Stimulated activated CD4-positive, alpha-beta T cell treated with anti-CD3 and anti-CD28 coated beads, Interleukin-4, amount 100 ng/mL, for 4 hours (primary cell): Measurements from ENCODE around the gene TECR.
"Not testable (repeated sequence)": the region's sequence is repeated elsewhere in the genome, so short reads cannot be mapped to it uniquely, and the experiment has no call there.

Experiments used
- DNase-seq, 2 experiments: peaks; one replicate each; pipeline ENCODE4 v3.0.0-alpha.2; 2020

Gene TECR

DNA sequence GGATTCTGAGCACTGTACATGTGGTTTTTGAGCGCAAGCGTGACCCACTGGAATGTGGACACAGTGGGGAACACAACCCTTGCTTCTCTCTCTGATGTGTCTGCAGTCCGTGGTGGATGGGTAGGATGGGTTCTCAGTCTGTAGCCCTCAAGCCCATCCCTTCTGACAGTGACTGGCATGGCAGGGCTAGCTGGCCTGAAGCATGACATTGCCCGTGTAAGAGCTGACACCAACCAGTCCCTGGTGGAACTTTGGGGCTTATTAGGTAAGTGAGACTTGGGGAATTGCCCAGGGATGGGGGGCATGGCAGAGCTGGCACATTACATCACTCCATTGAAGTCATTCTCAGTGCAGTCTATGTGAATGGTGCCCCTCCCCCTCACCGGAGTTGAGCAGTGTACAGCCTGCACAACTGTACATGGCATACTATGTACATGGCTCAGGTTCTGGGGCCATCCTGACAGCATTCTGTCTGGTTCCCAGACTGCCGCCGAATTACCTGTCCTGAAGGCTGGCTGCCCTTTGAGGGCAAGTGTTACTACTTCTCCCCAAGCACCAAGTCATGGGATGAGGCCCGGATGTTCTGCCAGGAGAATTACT is 70.3 kb downstream of the TECR start:
- DNase-seq, result no peak

DNA sequence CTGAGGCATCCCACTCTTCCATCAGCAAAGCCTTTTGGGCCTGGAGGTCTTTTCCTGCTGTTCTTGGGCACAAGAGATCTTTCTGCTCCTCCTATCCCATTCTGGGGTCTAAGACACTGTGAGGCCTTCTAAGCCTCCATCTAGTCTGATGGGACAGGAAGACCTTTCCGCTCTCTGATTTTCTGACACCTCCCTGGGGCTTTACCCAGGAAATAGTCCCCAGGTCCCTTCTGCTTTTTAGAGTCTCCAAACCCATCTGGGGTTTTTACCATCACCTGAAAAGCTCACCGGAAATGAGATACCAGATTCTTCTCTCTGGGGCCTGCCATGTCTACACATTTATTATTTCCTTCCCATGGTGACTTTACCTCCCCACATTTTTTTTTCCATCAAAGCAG is 74.6 kb downstream of the TECR start:
- no peak for DNase-seq

DNA sequence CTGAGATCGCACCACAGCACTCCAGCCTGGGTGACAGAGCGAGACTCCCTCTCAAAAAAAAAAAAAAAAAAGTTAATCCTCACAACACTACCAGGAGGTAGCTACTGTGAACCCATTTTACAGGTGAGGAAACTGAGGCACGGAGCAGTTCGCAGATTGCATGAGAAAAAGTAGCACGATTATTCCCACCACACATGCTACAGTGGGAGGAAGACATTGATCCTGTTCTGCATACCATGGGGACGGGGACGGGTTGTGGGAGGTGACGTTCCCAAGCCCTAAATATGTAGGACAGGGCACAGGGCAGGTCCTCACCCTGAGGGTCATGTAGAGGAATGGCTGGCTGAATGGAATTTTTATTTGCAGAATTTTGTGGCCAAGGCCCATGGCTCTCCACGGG is 77.2 kb downstream of the TECR start:
- no peak for DNase-seq

DNA sequence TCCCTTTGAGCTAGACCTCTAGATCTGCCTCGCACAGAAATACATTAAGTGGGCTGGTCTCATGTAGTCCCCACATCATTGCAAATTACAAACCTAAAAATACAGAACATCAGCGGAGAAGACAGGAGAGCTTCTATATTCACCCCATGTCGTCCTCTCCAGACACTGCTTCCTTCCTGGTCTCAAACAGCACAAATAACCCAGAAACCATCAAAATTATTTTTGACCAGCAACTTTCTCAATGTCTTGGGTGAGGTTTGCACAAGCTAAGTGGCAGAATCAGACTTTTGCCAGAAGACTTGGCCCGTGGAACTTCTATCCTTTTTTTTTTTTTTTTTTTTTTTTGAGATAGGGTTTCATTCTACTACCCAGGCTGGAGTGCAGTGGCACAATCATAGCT is 81.7 kb downstream of the TECR start:
- DNase-seq, result no peak

DNA sequence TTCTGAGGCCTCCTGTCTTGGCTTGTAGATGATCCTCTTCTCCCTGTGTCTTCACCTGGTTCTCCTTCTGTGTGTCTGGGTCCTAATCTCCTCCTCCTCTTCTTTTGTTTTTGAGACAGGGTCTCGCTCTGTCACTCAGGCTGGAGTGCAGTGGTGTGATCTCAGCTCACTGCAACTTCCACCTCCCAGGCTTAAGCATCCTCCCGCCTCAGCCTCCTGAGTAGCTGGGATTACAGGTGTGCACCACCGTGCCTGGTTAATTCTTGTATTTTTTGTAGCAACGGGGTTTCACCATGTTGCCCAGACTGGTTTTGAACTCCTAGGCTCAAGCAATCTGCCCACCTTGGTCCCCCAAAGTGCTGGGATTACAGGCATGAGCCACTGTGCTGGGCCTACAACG is 82.8 kb downstream of the TECR start:
- DNase-seq, result not testable (repeated sequence)

DNA sequence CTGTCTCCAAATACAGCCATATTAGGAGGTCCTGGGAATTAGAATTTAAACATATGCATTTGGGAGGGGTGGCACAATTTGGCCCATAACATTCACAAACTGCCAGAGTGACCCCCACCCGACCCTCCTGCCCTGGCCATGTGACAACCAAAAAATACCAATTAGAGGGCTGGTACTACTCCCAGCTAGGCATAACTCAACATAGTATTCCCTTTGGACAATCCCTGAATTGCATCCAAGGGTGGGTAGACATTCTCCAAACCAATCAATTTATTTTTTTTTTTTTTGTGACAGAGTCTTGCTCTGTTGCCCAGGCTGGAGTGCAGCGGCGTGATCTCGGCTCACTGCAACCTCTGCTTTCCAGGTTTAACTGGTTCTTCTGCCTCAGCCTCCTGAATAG is 83.3 kb downstream of the TECR start:
- no peak for DNase-seq

DNA sequence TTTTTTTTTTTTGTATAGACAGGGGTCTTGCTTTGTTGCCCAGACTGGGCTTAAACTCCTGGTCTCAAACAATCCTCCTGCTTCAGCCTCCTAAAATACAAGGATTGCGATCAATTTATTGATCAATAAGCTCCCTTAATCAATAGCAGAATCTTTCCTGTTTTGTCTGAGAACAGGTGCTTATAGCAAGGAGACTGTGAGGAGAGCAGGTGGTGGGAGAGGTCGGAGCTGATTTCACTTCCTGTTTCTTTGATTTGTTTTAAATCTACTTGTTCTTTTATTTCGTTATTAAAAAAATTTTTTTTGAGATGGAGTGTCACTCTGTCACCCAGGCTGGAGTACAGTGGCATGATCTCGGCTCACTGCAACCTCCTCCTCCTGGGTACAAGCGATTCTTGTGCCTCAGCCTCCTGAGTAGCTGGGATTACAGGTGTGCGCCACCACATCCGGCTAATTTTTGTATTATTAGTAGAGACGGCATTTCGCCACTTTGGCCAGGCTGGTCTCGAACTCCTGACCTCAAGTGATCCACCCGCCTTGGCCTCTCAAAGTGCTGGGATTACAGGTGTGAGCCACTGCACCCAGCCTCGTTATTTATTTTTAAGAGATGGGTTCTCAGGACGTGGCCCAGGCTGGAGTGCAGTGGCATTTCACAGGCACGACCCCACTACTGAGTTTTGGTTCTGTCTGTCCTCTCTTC is 84.2 kb downstream of the TECR start:
- not testable (repeated sequence) for DNase-seq

DNA sequence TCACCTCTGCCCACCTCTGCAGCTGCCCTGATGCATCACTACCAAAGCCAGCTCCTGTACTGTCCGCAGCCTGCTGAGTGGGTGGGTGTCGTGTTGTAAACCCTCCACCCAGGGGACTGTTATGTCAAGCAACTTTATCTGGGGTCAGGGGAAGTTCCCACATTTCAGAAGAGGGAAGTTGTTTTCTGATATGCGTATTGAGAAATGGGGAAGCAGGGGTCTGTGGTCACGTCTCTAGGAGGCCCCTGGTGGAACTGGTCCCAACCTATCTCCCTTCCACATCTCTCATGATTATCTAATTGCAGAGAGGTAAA is 84.7 kb downstream of the TECR start:
- DNase-seq, result no peak
